ENCODE measurements around the gene AGA.

Gene AGA

DNA sequence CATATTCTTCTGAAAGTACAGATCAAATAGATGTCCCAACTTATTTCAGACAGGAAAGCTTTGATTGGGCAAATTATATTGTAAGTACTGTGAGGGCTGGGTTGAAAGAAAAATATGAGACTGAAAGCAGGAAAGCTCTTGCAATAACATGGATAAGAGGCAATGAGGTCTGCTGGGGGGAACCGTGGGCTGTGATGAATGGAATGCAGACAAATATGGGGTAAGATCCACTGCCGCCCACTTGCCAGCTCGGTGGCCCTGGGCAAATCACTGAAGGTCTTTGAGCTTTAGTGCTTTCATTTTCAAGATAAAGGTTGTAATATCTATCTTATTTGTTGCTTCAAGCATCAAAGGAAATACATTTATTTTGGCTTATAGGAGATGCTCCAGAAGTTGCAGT lies 51.0 kb downstream of the AGA start:
- DNase-seq (ENCODE audit: low read depth in 1 of 2, low spot score in 1 of 2): no peak

DNA sequence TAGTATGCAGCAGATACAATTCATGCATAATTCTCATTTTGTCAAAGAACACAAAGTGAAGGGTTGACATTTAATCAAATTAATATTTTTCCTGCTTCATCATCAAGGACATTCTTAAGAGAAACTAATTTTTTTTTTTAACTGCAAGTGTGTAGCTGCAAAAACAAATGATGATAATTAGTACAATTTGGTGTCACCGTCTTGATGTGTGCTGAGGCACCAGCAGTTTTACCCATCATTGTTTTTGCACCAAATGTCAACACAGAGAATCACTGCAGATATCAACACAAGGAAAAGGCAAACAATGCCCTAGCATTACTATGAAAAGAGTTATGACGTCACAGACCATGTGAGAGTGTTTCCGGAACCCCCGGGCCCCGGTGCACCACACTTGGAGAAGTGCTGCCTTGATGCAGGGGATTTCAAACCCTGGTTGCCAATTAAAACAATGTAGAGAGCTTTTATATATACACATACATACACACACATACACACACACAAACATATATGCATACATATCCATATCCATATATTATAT lies 55.9 kb downstream of the AGA start:
- DNase-seq (ENCODE audit: low read depth in 1 of 2, low spot score in 1 of 2): no peak

DNA sequence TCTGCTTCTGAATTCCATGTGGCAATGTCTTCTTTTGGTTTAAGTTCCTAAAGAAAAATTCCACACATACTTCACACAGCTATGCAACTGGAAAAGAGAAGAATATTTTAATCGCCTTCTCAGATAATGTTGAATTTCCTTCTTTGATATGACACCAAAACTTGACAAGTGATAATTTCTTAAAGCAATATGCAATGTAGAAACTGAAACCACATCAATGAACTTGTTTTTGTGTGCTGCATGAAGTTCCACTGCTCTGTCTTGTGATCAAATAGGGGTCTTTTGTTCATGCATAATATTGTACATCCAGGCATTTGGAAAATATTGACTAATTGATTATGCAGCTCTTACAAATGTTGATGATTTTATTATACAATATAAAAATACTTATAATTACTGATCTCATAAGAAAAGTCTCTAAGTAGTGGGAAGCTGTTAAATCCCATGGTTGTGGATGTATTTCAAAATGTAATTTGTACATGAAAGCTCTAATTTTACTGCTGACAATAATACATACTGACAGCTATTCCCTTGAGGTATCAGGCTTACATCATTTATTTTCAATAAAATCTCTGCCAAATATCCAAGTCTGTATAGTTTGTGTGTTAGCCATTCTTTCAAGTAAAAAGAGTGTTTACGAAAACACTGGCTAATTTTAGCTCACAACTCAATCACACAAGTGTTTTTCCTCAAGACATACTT lies 56.5 kb downstream of the AGA start:
- no peak for DNase-seq (ENCODE audit: low read depth in 1 of 2, low spot score in 1 of 2)

DNA sequence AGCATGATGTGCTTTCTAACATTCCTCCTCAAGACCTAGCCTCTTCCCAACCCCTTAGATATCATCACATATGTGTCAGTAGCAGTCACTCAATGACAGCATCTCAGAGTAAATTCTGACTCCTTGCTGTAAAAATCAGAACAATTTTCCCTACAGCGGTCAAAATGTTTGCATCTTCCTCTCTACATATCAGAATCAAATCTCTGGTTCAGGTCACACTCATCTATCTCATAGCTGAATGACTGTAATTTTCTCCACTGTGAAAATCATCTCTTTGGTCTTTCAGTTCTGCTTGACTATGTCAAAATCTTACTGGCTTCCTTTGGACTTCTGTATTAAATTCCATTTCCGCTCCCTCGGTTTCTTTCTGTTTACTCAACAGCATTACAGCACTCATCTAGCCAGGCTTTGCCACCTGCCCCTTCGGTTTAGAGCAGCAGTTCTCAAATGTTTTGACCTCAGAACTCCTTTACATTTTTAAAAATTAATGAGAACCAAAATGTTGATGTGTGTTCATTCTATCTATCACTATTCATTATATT lies 57.3 kb downstream of the AGA start:
- no peak for DNase-seq (ENCODE audit: low read depth in 1 of 2, low spot score in 1 of 2)

DNA sequence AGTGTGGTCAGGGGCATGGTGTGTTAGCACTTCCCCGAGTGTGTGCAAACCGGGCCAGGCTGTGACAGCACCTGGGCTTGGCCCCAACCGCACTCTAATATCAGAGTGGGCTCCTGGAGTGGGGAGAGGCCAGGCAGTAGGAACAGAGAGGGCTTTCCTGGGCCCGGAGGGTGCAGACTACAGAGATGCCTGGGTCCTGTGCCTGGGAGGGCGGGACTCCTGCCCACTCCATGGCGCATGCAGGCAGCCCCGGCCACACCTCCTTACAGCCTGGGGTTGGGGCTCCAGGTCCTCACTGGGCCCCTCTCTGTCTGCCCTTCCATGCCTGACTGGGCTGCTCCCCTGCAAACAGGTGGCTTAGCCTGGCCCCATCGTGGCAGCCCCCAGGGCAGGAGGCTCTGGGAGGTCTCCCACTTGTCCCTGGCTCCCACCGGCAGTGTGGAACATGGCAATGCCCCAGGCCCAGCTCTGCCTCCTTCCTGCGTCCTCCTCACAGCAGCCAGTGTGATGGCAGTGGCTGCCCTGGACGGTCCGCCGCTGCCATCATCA lies 60.4 kb downstream of the AGA start:
- DNase-seq (ENCODE audit: low read depth in 1 of 2, low spot score in 1 of 2): no peak
